Activated naive CD4-positive, alpha-beta T cell treated with anti-CD3 and anti-CD28 coated beads, Interleukin-2, amount 50 U/mL, for 24 hours (primary cell): ENCODE data around the gene IL2RA.
A peak's percentile ranks its signal among the peaks of the same experiment; 100 is the strongest.
"Not testable (repeated sequence)": the region's sequence is repeated elsewhere in the genome, so short reads cannot be mapped to it uniquely, and the experiment has no call there.

ENCODE experiments used
- H3K27ac Mint-ChIP-seq: one replicate; pipeline ENCODE4 v1.8.0; 2021; ENCODE audit warnings: mild to moderate bottlenecking, mixed read lengths
- H3K27me3 Mint-ChIP-seq: one replicate; pipeline ENCODE4 v1.8.0; 2021; ENCODE audit warnings: mixed read lengths
- H3K36me3 Mint-ChIP-seq: one replicate; pipeline ENCODE4 v1.8.0; 2021; ENCODE audit warnings: mixed read lengths
- H3K4me1 Mint-ChIP-seq: one replicate; pipeline ENCODE4 v1.8.0; 2021; ENCODE audit warnings: mixed read lengths
- H3K4me3 Mint-ChIP-seq: one replicate; pipeline ENCODE4 v1.8.0; 2021; ENCODE audit warnings: mild to moderate bottlenecking, mixed read lengths
- H3K9me3 Mint-ChIP-seq: one replicate; pipeline ENCODE4 v1.8.0; 2021; ENCODE audit warnings: mixed read lengths

Gene IL2RA

DNA sequence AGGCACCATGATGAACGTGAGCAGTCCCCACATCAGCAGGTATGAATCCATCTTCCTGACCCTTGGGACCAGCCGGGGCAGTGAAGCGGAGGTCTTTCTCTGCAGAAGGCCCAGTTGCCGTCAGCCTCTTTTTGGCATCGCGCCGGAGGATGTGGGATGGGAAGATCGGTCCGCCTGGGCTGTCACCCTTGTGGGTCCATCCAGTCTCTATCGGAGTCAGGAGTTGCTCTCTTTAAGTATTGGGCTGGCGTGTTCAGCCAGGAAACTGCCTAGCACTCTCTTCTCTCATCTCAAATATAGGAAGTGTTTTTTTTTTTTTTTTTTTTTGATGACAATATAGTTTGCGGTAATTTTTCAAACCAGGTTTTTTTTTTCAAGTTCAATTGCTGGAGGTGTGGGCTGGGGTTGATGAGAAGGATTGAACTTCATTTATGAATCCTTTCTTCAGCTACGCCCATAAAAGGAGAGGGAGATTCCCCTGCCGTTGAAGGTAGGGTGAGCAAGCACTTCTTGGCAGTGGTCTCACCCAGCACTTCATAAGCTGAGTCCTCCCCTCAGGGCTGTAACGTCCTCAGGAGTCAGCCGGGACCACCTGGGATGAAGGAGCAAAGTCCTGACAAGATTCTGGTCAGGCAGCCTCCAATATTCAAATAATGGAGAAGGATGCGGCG, at the start of gene IL2RA:
Gene IL2RA (minus strand): TSS at position 267 of the 671 bp plus-strand sequence. CDS start 216 bp downstream, at position 51.
- H3K4me3 Mint-ChIP-seq, result peak within 1 kb of the TSS; percentile 99
- peaks cover 64% of the 10 kb centered on the region for H3K4me1 Mint-ChIP-seq
- peaks cover 30% of the 10 kb centered on the region for H3K36me3 Mint-ChIP-seq
- peak within 1 kb of the TSS; percentile 98 for H3K27ac Mint-ChIP-seq
- H3K27me3 Mint-ChIP-seq, result no peaks in the 10 kb centered on the region
- H3K9me3 Mint-ChIP-seq, result no peaks in the 10 kb centered on the region

DNA sequence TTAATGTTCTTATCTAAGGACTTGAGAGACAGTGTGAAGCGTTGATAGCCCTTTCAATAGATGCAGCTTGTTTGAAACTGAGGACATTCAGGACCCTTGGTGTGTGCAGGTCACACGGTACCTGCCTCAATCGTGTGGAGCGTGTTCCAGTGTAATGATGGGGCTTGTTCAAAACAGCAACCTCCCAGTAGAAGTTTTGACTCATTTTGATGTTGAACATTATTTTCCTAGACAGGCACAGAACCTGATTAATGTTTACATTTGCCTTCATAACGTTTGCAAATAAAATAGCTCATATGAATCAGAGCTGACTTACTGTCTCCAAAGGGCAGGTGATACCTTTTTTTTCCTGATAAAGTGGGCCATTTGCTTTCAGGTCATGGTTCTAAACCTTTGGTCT, 48.0 kb upstream of the IL2RA start:
- Mint-ChIP-seq H3K27ac (peak overlapping the region; percentile 39), H3K9me3 (no peaks in the 10 kb centered on the region), H3K4me1 (peaks cover 22% of the 10 kb centered on the region), H3K36me3 (peaks cover 31% of the 10 kb centered on the region), H3K4me3 (no peak overlapping the region), H3K27me3 (no peaks in the 10 kb centered on the region)

DNA sequence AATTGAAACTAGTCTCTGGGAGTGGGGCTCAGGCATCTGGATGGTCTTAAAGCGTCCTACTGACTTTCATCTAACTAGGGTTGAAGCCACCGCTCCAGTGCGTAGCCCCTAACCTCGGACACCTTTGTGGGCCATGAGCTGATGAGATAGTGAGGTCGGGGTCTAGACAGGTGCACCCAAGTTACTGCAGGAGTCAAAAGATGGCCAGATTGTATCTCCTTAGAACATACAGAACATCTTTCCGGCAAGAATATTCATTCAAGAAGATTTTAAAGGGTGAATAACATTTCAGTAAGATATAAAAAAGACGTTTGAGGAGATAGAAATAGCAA, 47.2 kb upstream of the IL2RA start:
- Mint-ChIP-seq H3K4me1 (peaks cover 22% of the 10 kb centered on the region), H3K9me3 (no peaks in the 10 kb centered on the region), H3K36me3 (peaks cover 31% of the 10 kb centered on the region), H3K27me3 (no peaks in the 10 kb centered on the region), H3K27ac (peak overlapping the region; percentile 39), H3K4me3 (no peak overlapping the region)

DNA sequence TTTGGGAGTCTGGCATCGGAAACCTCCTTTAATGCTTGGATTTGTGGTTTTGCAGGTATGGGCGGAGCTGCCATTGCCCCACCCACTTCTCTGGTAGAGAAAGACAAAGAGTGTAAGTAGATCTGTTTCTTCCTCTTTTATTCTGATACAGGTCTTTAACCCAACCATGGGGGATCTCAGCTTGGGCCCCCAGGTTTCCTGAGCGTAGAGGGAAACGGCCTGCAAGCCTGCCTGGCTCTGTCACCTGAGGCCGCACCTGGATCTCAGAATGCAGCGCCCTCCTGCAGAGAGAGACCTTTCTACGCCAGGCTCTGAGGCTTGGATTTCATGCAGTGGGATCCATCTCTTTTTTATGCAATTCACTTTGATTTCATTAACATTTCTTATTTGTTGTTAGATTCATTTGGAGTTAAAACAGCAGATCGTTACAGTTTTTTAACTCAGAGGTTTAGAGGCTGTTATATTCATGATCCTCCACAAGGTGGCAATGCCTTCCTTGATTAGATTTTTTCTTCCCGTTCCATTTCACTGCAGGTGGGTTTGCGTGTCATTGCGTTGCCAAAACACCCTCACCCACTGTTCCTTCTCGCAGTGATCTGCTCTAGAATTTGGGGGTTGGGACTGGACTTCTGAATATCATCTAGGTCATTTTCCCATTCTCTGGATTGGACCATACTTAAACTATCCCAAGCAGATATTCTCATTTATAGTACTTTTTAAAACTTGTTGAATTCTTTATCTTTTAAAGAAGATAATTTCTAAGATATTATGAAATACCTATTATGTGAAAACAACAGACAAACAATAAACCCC, 46.7 kb upstream of the IL2RA start:
- no peaks in the 10 kb centered on the region for H3K27me3 Mint-ChIP-seq
- H3K4me3 Mint-ChIP-seq, result no peak overlapping the region
- peaks cover 20% of the 10 kb centered on the region for H3K4me1 Mint-ChIP-seq
- H3K27ac Mint-ChIP-seq, result peak overlapping the region; percentile 89
- H3K9me3 Mint-ChIP-seq, result no peaks in the 10 kb centered on the region
- peaks cover 28% of the 10 kb centered on the region for H3K36me3 Mint-ChIP-seq

DNA sequence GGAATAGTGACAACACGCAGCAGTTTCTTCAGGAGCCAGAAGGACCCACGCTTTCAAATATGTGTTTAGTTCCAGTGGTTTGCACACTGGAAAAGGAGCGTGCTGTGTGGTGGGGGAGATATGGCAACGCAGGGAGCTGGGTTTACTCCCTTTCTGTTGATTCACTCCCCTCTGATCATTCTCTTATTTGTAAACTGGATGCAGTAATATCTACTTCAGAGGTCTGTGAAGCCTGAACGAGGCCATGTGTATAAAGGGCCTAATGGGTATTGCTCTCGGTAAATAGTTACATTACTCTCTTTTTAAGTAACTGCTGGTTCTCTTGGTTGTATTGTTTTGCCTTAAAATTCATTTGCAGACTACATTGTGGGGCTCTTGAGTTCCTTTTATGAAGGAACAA, 45.9 kb upstream of the IL2RA start:
- no peak overlapping the region for H3K27ac Mint-ChIP-seq
- H3K9me3 Mint-ChIP-seq, result no peaks in the 10 kb centered on the region
- peaks cover 19% of the 10 kb centered on the region for H3K4me1 Mint-ChIP-seq
- peaks cover 23% of the 10 kb centered on the region for H3K36me3 Mint-ChIP-seq
- H3K27me3 Mint-ChIP-seq, result no peaks in the 10 kb centered on the region
- H3K4me3 Mint-ChIP-seq, result no peak overlapping the region

DNA sequence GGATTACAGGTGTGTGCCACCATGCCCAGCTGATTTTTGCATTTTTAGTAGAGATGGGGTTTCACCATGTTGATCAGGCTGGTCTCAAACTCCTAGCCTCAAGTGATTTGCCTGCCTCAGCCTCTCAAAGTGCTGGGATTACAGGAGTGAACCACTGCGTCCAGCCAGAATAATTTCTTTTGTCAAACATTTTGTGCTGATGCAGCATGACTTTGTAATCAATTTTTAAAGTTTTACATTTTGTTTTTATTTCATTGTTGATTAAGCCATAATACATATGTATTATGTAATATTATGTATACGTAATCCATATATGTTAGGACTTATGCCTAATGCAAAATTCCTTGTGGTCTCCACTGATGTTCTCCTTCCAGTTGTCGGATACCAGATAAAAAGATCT, 45.4 kb upstream of the IL2RA start:
- Mint-ChIP-seq H3K36me3 (peaks cover 21% of the 10 kb centered on the region), H3K4me1 (peaks cover 20% of the 10 kb centered on the region)
- not testable (repeated sequence) for H3K9me3 Mint-ChIP-seq, H3K27ac Mint-ChIP-seq, H3K4me3 Mint-ChIP-seq, H3K27me3 Mint-ChIP-seq

DNA sequence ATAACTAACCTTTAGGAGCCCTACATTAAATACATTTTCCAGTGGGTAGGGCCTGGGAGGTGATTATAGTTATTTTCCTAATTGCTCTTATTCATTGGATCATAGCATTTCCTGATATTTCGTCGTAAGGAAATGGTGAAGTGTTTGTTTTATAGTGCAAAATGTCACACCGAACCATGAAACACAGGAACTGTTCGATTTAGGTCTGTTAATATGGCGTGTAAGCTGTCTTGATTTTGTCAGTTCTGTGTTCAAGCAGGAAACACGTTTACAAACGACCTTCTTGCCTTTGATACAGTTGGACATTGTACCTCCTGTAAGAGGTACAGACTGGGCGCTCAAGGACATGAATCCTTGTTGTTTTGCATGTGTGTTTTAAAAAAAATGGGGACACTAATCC, 41.4 kb upstream of the IL2RA start:
- Mint-ChIP-seq H3K9me3 (no peaks in the 10 kb centered on the region), H3K27ac (peak overlapping the region; percentile 52), H3K36me3 (peaks cover 7% of the 10 kb centered on the region), H3K4me3 (no peak overlapping the region), H3K4me1 (peaks cover 25% of the 10 kb centered on the region), H3K27me3 (no peaks in the 10 kb centered on the region)

DNA sequence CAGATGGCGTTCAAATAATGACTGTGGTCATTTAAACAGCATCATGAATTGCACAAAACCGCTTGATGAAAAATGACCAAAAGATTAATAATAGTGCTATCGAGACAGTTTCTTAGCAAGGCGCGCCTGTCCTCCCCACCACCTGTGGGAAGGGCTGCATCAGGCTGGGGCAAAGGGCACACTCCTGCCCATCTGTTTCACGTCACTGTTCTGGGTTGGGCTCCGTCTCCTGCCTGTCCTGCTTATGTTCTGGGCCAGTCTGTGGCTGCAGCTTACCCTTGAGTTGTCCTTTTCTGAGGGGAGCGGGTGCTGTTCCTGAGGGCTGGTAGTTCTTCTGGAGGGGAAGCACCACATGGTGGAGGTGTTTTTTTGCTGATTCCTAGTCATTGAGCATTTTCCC, 40.0 kb upstream of the IL2RA start:
- H3K4me3 Mint-ChIP-seq, result no peak overlapping the region
- H3K9me3 Mint-ChIP-seq, result no peaks in the 10 kb centered on the region
- peaks cover 14% of the 10 kb centered on the region for H3K36me3 Mint-ChIP-seq
- H3K4me1 Mint-ChIP-seq, result peaks cover 30% of the 10 kb centered on the region
- no peak overlapping the region for H3K27ac Mint-ChIP-seq
- H3K27me3 Mint-ChIP-seq, result no peaks in the 10 kb centered on the region

DNA sequence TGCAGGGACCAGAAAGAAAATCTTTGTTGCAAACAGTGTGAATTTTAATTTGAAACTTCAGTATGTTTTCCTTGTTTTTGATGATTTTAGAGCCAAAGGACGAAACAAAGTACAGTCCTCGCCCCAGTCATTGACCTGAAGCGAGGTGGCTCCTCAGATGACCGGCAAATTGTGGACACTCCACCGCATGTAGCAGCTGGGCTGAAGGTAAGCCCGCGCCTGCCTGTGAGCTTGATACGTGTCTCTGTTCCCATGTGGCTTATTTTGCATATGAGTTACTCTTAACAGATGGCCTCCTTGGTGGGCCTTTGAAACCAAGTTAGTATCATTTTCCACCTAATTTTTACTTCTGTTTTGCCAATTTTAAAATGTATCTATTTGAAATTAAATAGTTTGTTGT, 39.0 kb upstream of the IL2RA start:
- Mint-ChIP-seq H3K27ac (no peak overlapping the region), H3K9me3 (no peaks in the 10 kb centered on the region), H3K27me3 (no peaks in the 10 kb centered on the region), H3K4me3 (no peak overlapping the region), H3K36me3 (peaks cover 16% of the 10 kb centered on the region), H3K4me1 (peaks cover 36% of the 10 kb centered on the region)

DNA sequence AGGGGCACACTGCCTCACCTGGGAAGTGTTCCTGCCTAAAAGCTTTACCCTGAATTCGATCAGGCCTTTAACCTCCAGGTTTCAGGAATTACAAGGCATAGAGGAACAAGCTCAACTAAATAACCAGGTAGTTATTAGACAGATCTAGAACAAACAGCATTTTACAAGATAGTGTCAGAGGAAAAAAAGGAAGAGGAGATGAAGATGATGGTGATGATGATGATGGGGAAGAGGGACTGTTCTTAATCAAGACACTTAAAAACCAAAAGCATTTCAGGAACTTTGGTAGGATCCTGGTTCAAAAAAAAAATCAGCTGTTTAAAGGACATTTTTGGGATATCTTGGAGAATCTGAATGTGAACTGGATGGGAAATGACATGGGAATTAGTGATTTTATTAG, 38.2 kb upstream of the IL2RA start:
- Mint-ChIP-seq H3K9me3 (no peaks in the 10 kb centered on the region), H3K36me3 (peaks cover 16% of the 10 kb centered on the region), H3K4me1 (peaks cover 44% of the 10 kb centered on the region), H3K27me3 (no peaks in the 10 kb centered on the region), H3K27ac (peak overlapping the region; percentile 64), H3K4me3 (no peak overlapping the region)

DNA sequence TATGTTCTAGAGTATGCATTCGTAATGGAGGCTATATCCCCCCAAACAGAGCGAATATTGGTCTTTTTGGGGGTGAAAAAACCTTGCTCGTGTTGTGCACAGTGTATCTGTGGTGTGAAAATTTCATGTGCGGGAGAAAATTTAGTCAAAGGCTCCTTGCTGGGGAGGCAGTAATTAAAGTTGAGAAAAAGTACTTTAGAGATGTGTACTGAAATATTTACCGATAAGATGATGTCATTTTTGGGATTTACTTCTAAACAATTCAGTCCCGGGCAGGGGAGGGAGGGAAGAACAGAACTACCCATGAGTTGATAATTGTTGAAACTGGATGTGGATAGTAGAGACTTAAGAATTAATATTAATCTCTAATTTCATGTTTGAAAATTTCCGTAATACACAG, 36.0 kb upstream of the IL2RA start:
- Mint-ChIP-seq H3K27me3 (no peaks in the 10 kb centered on the region), H3K27ac (no peak overlapping the region), H3K9me3 (no peaks in the 10 kb centered on the region), H3K36me3 (peaks cover 16% of the 10 kb centered on the region), H3K4me1 (peaks cover 64% of the 10 kb centered on the region), H3K4me3 (no peak overlapping the region)

DNA sequence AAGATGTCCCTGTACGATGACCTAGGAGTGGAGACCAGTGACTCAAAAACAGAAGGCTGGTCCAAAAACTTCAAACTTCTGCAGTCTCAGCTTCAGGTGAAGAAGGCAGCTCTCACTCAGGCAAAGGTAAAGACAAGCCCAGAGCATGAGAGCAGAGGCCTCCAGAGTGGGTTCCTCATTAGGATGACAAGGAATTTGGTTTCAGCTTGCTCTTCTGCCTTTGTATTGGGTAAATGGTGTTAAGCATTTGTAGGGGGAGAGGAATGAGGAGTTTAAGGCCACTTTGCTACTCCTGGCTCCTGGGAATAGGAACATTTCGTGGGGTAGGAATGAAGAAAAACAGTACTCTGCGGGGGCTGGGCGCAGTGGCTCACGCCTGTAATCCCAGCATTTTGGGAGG, 34.9 kb upstream of the IL2RA start:
- Mint-ChIP-seq H3K27me3 (no peaks in the 10 kb centered on the region), H3K4me1 (peaks cover 68% of the 10 kb centered on the region), H3K27ac (no peak overlapping the region), H3K9me3 (no peaks in the 10 kb centered on the region), H3K4me3 (peak overlapping the region; percentile 23), H3K36me3 (peaks cover 16% of the 10 kb centered on the region)

DNA sequence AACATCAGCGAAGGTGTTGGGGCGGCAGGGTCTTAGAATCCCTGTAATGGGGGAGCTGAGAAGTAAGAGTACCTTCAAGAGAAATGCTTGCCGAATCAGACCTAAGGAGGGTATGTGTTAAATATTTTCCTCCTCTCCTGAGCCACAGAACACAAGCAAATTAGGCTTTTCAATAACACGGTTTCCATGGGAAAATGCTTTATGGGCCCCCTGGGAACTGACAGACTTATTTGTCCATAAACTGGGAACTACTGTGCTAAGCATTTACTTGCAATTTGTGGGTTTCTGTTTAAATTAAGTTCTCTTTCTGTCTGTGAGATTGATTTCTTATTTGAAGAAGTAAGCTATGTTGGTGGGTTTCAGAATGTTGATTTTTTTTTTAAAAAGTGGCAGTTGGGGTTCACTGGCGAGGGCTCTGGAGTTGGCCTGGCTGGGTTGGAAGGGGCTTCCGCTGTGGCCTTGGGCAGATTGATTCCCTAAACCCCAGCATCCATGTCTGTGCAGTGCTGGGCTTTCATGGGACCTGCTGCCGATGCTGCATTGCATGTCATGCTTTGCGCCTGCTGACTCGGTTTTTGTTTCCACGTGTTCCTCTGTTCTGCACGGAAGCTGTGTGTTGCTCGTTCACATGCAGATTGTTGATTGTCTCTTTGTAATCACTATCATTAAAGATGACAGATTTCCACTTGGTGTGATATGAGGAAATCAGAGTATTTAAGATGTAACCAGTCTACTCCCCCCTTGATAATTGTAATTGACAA, 33.8 kb upstream of the IL2RA start:
- Mint-ChIP-seq H3K36me3 (peaks cover 16% of the 10 kb centered on the region), H3K9me3 (no peaks in the 10 kb centered on the region), H3K27me3 (no peaks in the 10 kb centered on the region), H3K27ac (peak overlapping the region; percentile 17), H3K4me1 (peaks cover 73% of the 10 kb centered on the region), H3K4me3 (no peak overlapping the region)

DNA sequence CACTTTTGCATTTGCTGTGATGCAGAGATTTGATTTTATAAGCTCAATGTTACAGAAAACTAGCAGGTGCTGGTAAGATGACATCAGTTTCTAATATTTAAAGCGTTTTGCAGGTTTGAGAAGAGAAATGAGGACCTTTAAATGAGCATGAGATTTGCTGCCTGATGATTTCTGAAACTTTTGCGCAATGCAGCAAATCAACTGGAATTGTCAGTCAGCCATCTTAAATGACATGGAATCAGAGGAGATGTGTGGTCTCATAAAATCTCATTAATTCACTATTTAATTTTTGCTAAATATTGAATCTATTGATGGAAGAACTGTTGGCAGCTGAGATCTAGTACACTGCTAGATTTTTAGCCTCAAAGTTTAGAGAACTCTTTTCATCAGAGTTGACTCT, 30.6 kb upstream of the IL2RA start:
- peaks cover 83% of the 10 kb centered on the region for H3K4me1 Mint-ChIP-seq
- H3K4me3 Mint-ChIP-seq, result peak overlapping the region; percentile 9
- H3K9me3 Mint-ChIP-seq, result no peaks in the 10 kb centered on the region
- no peaks in the 10 kb centered on the region for H3K27me3 Mint-ChIP-seq
- peaks cover 12% of the 10 kb centered on the region for H3K36me3 Mint-ChIP-seq
- no peak overlapping the region for H3K27ac Mint-ChIP-seq

DNA sequence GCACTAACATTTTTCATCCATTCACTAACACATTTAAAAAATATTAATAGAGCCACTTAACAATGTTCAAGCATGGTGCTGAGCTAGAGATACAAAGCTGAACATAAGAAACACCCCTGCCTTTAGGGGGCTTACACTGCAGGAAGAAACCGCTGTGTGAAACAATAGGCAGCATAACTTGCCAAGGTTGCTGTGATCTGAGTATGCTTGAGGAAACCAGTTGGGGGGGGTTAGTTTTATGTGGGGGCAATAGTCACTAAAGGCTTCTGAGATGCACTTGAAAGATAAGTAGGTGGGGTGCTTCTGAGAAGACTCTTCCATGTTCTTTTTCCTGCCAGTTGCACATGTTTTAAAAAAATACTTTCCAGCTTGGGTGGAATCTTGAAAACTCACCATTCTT, 29.5 kb upstream of the IL2RA start:
- Mint-ChIP-seq H3K27me3 (no peaks in the 10 kb centered on the region), H3K9me3 (no peaks in the 10 kb centered on the region), H3K4me3 (peak overlapping the region; percentile 82), H3K27ac (no peak overlapping the region), H3K4me1 (peaks cover 86% of the 10 kb centered on the region), H3K36me3 (peaks cover 4% of the 10 kb centered on the region)
